ENCODE data around the gene NECTIN4. TPM values are rescaled to one million over a fixed set of nuclear protein-coding genes. Genes with fewer than 3 reads are reported as not detected.
"Not testable (repeated sequence)": the region's sequence is repeated elsewhere in the genome, so short reads cannot be mapped to it uniquely, and the experiment has no call there.

Gene NECTIN4
- total RNA-seq, 1 donor: under 0.01 TPM

GRCh38 chr1:161121042-161121650 is 31.8 kb upstream of the NECTIN4 start:
- DNase-seq (ENCODE audit: insufficient read length, low spot score, missing footprints): peak; percentile 66
- Histone ChIP-seq H4K20me1 (ENCODE audit: insufficient read depth, low read length) (peaks cover 19% of the 10 kb centered on the region), H2AFZ (ENCODE audit: low read length) (no peak overlapping the region), H3K4me2 (ENCODE audit: insufficient read depth, low read length) (no peak overlapping the region), H3K27ac (ENCODE audit: low read depth, low read length) (no peak overlapping the region), H3K9me3 (ENCODE audit: low read depth, low read length) (no peaks in the 10 kb centered on the region), H3K79me2 (ENCODE audit: insufficient read depth, low read length) (peaks cover 61% of the 10 kb centered on the region), H3K27me3 (ENCODE audit: insufficient read depth, low read length) (no peaks in the 10 kb centered on the region), H3K4me3 (ENCODE audit: insufficient read depth, low read length) (no peak overlapping the region), H3K4me1 (ENCODE audit: insufficient read depth, low read length) (peaks cover 26% of the 10 kb centered on the region), H3K36me3 (ENCODE audit: insufficient read depth, low read length) (peaks cover 57% of the 10 kb centered on the region)
- TF ChIP-seq CTCF (IDR thresholded peaks at IDR 0.05; ENCODE audit: extremely low read depth, low read depth, low read length): no peak

- Histone ChIP-seq H3K4me3 (ENCODE audit: insufficient read depth, low read length) (peak overlapping the region; percentile 97), H3K79me2 (ENCODE audit: insufficient read depth, low read length) (peaks cover 62% of the 10 kb centered on the region), H3K4me2 (ENCODE audit: insufficient read depth, low read length) (peak overlapping the region; percentile 95), H4K20me1 (ENCODE audit: insufficient read depth, low read length) (peaks cover 26% of the 10 kb centered on the region), H3K27me3 (ENCODE audit: insufficient read depth, low read length) (no peaks in the 10 kb centered on the region), H3K36me3 (ENCODE audit: insufficient read depth, low read length) (peaks cover 44% of the 10 kb centered on the region), H3K4me1 (ENCODE audit: insufficient read depth, low read length) (peaks cover 43% of the 10 kb centered on the region), H3K27ac (ENCODE audit: low read depth, low read length) (peak overlapping the region; percentile 98), H2AFZ (ENCODE audit: low read length) (no peak overlapping the region), H3K9me3 (ENCODE audit: low read depth, low read length) (no peaks in the 10 kb centered on the region)
- peak; percentile 52 for TF ChIP-seq CTCF (IDR thresholded peaks at IDR 0.05; ENCODE audit: extremely low read depth, low read depth, low read length)
- peak; percentile 95 for DNase-seq (ENCODE audit: insufficient read length, low spot score, missing footprints)
Measured at GRCh38 chr1:161119092-161119903, 29.9 kb upstream of the NECTIN4 start.

GRCh38 chr1:161117759-161118581 is 28.6 kb upstream of the NECTIN4 start, which contains the start of the genes NIT1 and PFDN2:
Gene NIT1, plus strand, starts transcription at chr1:161118105. Its CDS starts 72 bp downstream, at chr1:161118177.
Gene PFDN2, minus strand, starts transcription at chr1:161118037. Its CDS starts 11 bp downstream, at chr1:161118026.
- Histone ChIP-seq H3K36me3 (ENCODE audit: insufficient read depth, low read length) (peaks cover 32% of the 10 kb centered on the region), H4K20me1 (ENCODE audit: insufficient read depth, low read length) (peaks cover 36% of the 10 kb centered on the region), H3K27me3 (ENCODE audit: insufficient read depth, low read length) (no peaks in the 10 kb centered on the region), H2AFZ (ENCODE audit: low read length) (peak within 1 kb of the TSS; percentile 90), H3K4me1 (ENCODE audit: insufficient read depth, low read length) (peaks cover 48% of the 10 kb centered on the region), H3K4me2 (ENCODE audit: insufficient read depth, low read length) (peak within 1 kb of the TSS; percentile 95), H3K4me3 (ENCODE audit: insufficient read depth, low read length) (peak within 1 kb of the TSS; percentile 97), H3K79me2 (ENCODE audit: insufficient read depth, low read length) (peaks cover 68% of the 10 kb centered on the region), H3K9me3 (ENCODE audit: low read depth, low read length) (no peaks in the 10 kb centered on the region), H3K27ac (ENCODE audit: low read depth, low read length) (peak within 1 kb of the TSS; percentile 98)
- peak; percentile 96 for DNase-seq (ENCODE audit: insufficient read length, low spot score, missing footprints)
- no peak for TF ChIP-seq CTCF (IDR thresholded peaks at IDR 0.05; ENCODE audit: extremely low read depth, low read depth, low read length)

DNA sequence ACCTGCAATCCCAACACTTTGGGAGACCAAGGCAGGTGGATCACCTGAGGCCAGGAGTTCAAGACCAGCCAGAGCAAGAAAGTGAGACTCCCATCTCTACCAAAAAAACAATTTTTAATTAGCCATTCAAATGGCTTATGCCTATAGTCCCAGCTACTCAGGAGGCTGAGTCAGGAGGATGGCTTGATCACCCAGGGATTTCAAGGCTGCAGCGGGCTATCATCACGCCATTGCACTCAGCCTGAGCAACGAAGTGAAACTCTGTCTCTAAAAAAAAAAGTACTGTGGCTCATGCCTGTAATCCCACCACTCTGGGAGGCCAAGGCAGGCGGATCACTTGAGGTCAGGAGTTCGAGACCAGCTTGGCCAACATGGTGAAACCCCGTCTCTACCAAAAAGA is 26.6 kb upstream of the NECTIN4 start:
- Histone ChIP-seq H3K36me3 (ENCODE audit: insufficient read depth, low read length) (peaks cover 12% of the 10 kb centered on the region), H3K4me2 (ENCODE audit: insufficient read depth, low read length) (peak overlapping the region; percentile 42), H3K79me2 (ENCODE audit: insufficient read depth, low read length) (peaks cover 87% of the 10 kb centered on the region), H4K20me1 (ENCODE audit: insufficient read depth, low read length) (peaks cover 43% of the 10 kb centered on the region), H3K27ac (ENCODE audit: low read depth, low read length) (peak overlapping the region; percentile 98), H3K4me1 (ENCODE audit: insufficient read depth, low read length) (peaks cover 53% of the 10 kb centered on the region)
- H2AFZ ChIP-seq (ENCODE audit: low read length); H3K27me3 ChIP-seq (ENCODE audit: insufficient read depth, low read length); H3K9me3 ChIP-seq (ENCODE audit: low read depth, low read length); H3K4me3 ChIP-seq (ENCODE audit: insufficient read depth, low read length); DNase-seq (ENCODE audit: insufficient read length, low spot score, missing footprints): not testable (repeated sequence)
